HG02588 (cell line): ENCODE results near the gene ZNF79.

Experiments
- ATAC-seq: cut with Tn5 transposase; IDR thresholded peaks from one replicate; pipeline ENCODE4 v1.9.1; 2021; ENCODE audit warnings: mild to moderate bottlenecking, moderate library complexity; ENCODE audit not compliant: unreplicated experiment

The ZNF79 gene

DNA sequence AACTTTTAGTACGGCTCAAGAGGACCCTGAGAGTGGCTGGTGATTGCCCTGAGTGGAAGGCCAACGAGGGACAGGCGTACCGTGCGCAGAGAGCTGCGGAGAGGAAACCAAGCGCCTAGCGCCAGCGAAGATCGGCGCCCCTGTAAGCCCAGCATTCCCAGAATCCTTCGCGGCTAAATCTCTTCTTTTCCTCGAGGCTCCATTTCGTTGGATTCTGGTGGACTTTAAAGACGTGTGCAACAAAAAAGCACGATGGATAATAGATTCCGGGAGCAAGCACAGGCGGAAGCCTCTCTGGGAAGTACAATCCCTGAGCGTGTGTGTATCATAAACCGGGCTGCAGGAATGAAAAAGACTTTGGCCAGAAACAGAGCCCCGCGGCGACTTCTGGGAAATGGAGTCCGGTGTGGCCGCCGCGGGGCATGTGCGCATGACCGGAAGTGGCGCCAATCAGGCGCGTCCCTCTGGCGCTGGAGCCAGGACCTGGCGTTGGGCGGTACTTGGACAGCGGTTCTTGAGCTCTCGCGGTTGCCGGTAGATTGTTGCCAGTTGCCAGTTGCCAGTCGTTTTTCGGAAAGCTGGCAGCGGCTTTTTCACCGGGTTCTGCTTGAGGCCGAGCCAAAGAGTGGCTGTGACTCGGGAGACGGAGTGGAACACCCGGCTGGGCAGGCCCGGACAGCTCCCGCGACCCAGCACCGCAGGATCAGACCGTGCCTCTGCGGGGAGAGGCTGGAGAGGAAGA is at the start of gene ZNF79:
Gene ZNF79 (plus strand): TSS at position 449 of the 742 bp plus-strand sequence. CDS start 406 bp downstream, outside the sequence.
- ATAC-seq: peak; percentile 88

GRCh38 chr9:127380479-127380878 is 43.7 kb upstream of the ZNF79 start:
- ATAC-seq: no peak

GRCh38 chr9:127382541-127382940 is 41.6 kb upstream of the ZNF79 start:
- no peak for ATAC-seq

DNA sequence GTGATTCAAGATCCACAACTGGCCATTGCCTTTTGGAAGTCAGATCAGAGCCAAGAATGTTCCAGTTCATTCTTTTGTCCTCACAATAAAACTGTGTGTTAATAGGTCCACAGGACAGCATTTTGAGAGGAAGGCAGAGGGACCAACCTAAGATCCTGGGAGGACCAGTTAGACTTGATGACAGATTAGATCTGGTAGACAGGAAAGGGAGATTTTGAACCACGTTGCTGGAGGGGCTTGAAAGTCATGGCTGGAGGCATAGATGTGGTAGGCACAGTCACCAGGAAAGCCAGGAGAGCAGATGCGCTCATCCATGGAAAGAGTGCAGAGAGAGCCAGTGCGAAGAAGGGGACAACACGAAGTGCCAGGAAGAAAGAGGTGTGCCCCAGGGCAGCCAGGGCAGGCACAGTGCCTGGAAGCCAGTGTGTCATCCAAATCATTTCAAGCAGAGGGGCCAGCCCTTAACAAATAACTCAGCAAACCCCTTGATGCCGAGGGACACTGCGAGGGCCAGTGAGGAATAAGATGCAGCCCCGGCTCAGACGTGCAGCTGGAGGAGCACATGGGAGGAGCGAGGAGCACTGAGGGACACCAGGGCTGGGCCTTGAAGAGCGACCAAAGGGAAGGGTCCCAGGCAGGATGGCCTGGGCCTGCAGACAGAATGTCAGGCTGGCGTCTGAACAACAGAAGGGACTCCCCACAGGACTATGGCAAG is 40.0 kb upstream of the ZNF79 start:
- ATAC-seq: no peak

GRCh38 chr9:127384901-127385300 is 39.3 kb upstream of the ZNF79 start:
- no peak for ATAC-seq

- ATAC-seq: no peak
Observed at GRCh38 chr9:127386249-127386648, 37.9 kb upstream of the ZNF79 start.

DNA sequence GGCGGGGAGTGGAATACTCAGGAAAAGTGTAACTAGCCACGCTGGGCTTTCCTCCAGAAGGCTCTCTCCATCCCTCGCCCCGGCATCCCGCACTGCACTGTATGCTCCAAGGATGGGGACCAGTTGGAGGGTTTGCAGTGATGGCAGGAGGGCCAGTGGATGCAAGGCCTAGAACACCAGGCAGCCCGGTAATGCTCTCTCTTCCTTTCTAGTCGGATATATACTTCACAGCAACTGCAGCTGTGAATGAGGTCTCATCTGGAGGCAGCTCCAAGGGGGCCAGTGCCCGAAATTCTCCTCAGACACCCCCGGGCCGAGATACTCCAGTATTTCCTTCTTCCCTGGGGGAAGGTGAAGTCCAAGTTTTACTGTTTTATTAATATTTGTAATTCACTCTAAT is 37.2 kb upstream of the ZNF79 start:
- no peak for ATAC-seq

GRCh38 chr9:127388037-127388855 is 35.9 kb upstream of the ZNF79 start:
- no peak for ATAC-seq

GRCh38 chr9:127388856-127389238 is 35.3 kb upstream of the ZNF79 start:
- no peak for ATAC-seq

DNA sequence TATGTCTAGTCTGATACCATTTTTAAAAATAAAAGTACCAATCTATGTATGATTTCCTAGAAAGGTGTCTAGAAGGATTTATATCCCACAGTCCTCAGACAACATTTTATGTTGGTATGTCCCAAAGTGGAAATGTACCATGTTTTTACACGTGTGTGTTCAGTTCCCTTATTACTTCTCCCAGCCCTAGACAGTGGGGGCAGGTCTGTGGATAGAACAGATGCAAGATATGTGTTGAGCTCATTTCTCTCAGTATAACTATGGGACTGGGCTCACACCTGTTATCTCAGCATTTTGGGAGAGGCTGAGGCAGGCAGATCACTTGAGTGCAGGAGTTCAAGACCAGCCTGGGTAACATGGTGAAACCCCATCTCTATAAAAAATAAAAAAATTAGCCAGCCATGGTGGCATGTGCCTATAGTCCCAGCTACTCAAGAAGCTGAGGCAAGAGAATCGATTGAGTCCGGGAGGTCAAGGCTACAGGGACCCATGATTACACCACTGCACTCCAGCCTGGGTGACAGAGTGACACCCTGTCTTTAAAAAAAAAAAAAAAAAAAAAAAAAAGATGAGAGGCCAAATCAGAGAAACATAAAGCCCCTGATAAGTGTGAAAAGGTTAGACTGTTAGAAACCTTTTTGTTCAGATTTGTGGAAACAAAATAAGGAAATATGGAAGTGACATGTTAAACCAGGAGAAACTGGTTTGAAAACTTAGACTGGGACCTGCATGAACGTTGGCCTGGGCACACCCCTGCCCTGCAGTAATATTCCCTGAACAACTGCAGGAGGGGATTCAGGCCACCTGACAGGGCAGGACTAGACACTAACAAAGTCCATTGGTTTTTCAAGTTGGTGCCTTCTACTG is 34.6 kb upstream of the ZNF79 start:
- ATAC-seq: no peak

DNA sequence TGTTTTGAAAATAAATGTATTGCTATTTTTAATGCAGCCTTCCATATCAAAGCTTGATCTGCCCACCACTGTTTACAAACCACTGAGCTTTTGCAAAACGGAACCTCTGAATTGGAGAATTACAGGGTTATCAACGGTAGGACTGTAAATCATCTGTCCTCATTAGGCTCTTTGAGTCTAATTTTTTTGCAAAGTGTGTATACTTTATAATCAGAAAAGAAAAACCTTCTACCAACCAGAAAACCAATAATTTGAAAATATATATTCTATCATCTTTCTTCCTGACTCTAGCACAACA is 34.0 kb upstream of the ZNF79 start:
- no peak for ATAC-seq

- ATAC-seq: no peak
Observed at GRCh38 chr9:127390563-127390962, 33.6 kb upstream of the ZNF79 start.

DNA sequence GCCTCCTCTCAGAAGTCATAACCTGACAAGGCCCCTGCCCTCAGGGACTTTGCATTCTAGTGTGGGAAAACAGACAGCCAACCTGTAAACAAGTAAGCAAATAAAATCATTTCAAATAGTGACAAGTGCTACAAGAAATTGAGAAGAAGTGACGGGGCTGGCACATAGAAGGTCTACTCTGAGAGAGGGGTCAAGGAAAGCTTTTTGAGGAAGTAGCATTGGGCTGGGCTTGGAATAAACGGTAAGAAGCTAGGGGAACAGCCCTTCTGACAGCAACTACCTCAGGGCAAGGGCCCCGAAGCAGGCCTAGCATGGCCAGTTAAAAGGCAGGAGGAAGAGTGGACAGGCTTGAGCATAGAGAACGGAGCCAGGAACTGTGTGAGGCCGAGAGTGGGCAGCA is 32.0 kb upstream of the ZNF79 start:
- no peak for ATAC-seq

DNA sequence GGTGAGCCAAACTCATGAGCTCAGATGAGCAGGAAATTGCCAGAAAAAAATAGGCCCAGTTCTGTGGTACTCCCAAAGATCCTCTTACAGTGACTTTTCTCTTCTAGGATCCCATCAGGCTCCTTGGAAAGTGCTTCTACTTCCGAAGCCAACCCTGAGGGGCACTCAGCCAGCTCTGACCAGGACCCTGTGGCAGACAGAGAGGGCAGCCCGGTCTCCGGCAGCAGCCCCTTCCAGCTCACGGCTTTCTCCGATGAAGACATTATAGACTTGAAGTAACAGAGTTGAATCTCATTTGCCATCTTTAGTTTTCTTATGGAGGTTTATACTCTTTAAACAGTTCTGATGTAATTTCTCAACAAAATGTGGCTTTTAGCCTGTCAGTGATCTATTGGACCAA is 31.2 kb upstream of the ZNF79 start:
- ATAC-seq: no peak

DNA sequence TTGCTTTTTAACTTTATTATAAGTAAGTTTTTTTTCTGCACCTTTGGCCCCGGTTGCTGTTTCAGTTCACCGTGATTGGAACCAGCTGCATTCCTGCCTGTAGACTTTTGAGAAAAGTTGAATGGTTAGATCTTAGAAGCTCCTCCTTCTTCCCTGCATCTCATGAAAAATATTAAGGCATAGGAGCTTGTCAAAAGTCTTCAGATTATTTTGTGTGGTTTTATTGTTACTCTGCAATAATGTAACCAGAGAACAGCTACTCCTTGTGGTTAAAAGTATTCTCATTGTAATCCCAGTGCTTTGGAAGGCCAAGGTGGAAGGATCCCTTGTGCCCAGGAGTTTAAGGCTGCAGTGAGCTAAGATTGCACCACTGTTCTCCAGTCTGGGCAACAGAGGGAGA is 30.5 kb upstream of the ZNF79 start:
- no peak for ATAC-seq

- ATAC-seq: no peak
Observed at GRCh38 chr9:127395497-127396252, 28.5 kb upstream of the ZNF79 start.

DNA sequence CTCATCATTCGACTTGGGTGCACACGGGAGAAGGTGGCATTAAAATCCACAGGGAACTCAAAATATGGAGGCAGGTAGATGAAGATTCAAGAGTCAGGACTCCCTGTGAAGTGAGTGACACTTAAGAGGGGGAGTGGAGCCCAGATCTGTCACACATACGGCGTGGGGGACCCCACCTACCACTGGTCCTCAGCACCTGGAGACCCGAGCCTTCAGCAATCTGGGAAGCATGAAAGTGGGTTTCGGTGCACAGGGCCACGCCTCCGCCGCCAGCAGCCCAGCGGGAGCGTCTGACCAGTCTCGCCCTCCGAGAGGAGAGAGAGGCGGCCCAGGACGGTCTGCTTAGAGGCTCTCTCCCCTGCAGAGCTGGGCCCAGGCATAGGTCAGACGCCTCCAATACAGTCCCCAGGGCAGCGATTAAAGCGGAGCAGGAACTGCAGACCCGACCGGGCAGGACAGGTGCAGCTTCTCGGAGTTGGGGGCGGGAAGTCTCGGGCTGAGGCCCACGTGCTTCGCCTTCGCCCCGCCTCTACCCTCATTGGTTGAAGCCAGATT is 27.9 kb upstream of the ZNF79 start:
- ATAC-seq: no peak

- peak; percentile 91 for ATAC-seq
Observed at GRCh38 chr9:127396808-127397645, 27.2 kb upstream of the ZNF79 start, which contains the start of gene SLC2A8. Gene SLC2A8 (plus strand): TSS chr9:127397169. CDS start chr9:127397231, 62 bp downstream.
